ENCODE measurements around the gene STXBP2. TPM values are rescaled to one million over a fixed set of nuclear protein-coding genes. Genes with fewer than 3 reads are reported as not detected.

STXBP2 gene
- total RNA-seq, result 100 to 1,000 TPM; 219 to 220 TPM
- polyA plus RNA-seq, result 10 to 100 TPM; 73.1 to 88.8 TPM

GRCh38 chr19:7636691-7637373 is at the start of gene STXBP2:
Gene STXBP2, plus strand, starts transcription at chr19:7637110. Its CDS starts 40 bp downstream, at chr19:7637150.
- Histone ChIP-seq H3K9me3 (ENCODE audit: control insufficient read depth in 1 of 2, low read length in 2 of 2) (no peaks in the 10 kb centered on the region), H3K4me1 (ENCODE audit: insufficient read depth, low read length) (peaks cover 36% of the 10 kb centered on the region), H3K27me3 (ENCODE audit: insufficient read depth, low read length) (no peaks in the 10 kb centered on the region), H3K4me3 (ENCODE audit: low read length in 2 of 2) (peak within 1 kb of the TSS; percentile 42 to 74), H3K36me3 (ENCODE audit: insufficient read depth, low read length) (peaks cover 12% of the 10 kb centered on the region), H3K27ac (ENCODE audit: low read depth, low read length) (peak within 1 kb of the TSS; percentile 77)
- Mint-ChIP-seq H3K9me3 (no peaks in the 10 kb centered on the region), H3K4me3 (peak within 1 kb of the TSS; percentile 82 to 89 (median 84)), H3K36me3 (peaks cover 7 to 19% of the 10 kb centered on the region in 2 donors), H3K27me3 (no peaks in the 10 kb centered on the region), H3K27ac (peak within 1 kb of the TSS; percentile 84 to 95 (median 94)), H3K4me1 (peaks cover 20 to 52% (median 34%) of the 10 kb centered on the region in 4 donors)
- POLR2A ChIA-PET (ENCODE audit: partially characterized antibody), result interaction anchor here (0.7 to 3.1 kb wide), 7 partner anchors 7 to 307 kb away, joined by 3 to 15 read pairs (median 5); partner anchors contain the start of genes PET100, RETN, TIMM44 and XAB2
- DNase-seq, result peak; percentile 91 to 93 (median 92)
- CTCF ChIA-PET (ENCODE audit: partially characterized antibody), result interaction anchor here (1.3 kb wide), 1 partner anchor 44 kb away, joined by 7 read pairs; the partner anchor contains the start of gene TRAPPC5
- intact Hi-C loops (cut with micrococcal nuclease), result loop anchor here (1.0 to 2.0 kb wide), 3 partner anchors 8 to 102 kb away; partner anchors contain the start of genes PET100, PNPLA6, TRAPPC5 and XAB2

GRCh38 chr19:7589822-7590221 is 47.1 kb upstream of the STXBP2 start:
- Mint-ChIP-seq H3K4me3 (no peak overlapping the region), H3K36me3 (no peaks in the 10 kb centered on the region), H3K27me3 (peaks cover 9 to 11% of the 10 kb centered on the region in 2 donors), H3K27ac (no peak overlapping the region), H3K4me1 (no peaks in the 10 kb centered on the region), H3K9me3 (no peaks in the 10 kb centered on the region)
- intact Hi-C loops (cut with micrococcal nuclease), result no loop called here
- Histone ChIP-seq H3K9me3 (ENCODE audit: control insufficient read depth in 1 of 2, low read length in 2 of 2) (no peaks in the 10 kb centered on the region), H3K27me3 (ENCODE audit: insufficient read depth, low read length) (no peaks in the 10 kb centered on the region), H3K4me1 (ENCODE audit: insufficient read depth, low read length) (no peaks in the 10 kb centered on the region), H3K36me3 (ENCODE audit: insufficient read depth, low read length) (no peaks in the 10 kb centered on the region), H3K27ac (ENCODE audit: low read depth, low read length) (no peak overlapping the region), H3K4me3 (ENCODE audit: low read length in 2 of 2) (no peak overlapping the region)
- DNase-seq, result no peak
- ChIA-PET POLR2A (ENCODE audit: partially characterized antibody) (no interaction called here), CTCF (ENCODE audit: partially characterized antibody) (no interaction called here)

- no peaks in the 10 kb centered on the region for H3K9me3 ChIP-seq (ENCODE audit: control insufficient read depth in 1 of 2, low read length in 2 of 2)
- no peak for DNase-seq
- H3K36me3 ChIP-seq (ENCODE audit: insufficient read depth, low read length), result no peaks in the 10 kb centered on the region
- H3K27ac ChIP-seq (ENCODE audit: low read depth, low read length), result no peak overlapping the region
- POLR2A ChIA-PET (ENCODE audit: partially characterized antibody), result no interaction called here
- peaks cover under 1% of the 10 kb centered on the region for H3K4me1 ChIP-seq (ENCODE audit: insufficient read depth, low read length)
- H3K36me3 Mint-ChIP-seq, result no peaks in the 10 kb centered on the region
- no peak overlapping the region for H3K27ac Mint-ChIP-seq
- H3K4me1 Mint-ChIP-seq, result peaks cover 2 to 3% (median 2%) of the 10 kb centered on the region in 4 donors
- no peaks in the 10 kb centered on the region for H3K27me3 ChIP-seq (ENCODE audit: insufficient read depth, low read length)
- no peaks in the 10 kb centered on the region for H3K9me3 Mint-ChIP-seq
- no peak overlapping the region for H3K4me3 Mint-ChIP-seq
- no peak overlapping the region for H3K4me3 ChIP-seq (ENCODE audit: low read length in 2 of 2)
- CTCF ChIA-PET (ENCODE audit: partially characterized antibody), result no interaction called here
- H3K27me3 Mint-ChIP-seq, result peaks cover 11 to 13% of the 10 kb centered on the region in 2 donors
- intact Hi-C loops (cut with micrococcal nuclease), result no loop called here
These were observed 46.7 kb upstream of the STXBP2 start for GRCh38 chr19:7590256-7590655.

- ChIA-PET POLR2A (ENCODE audit: partially characterized antibody) (no interaction called here), CTCF (ENCODE audit: partially characterized antibody) (no interaction called here)
- peak within 1 kb of the TSS; percentile 54 to 84 (median 68) for H3K4me3 Mint-ChIP-seq
These were observed 41.3 kb upstream of the STXBP2 start, which contains the start of gene CAMSAP3 for GRCh38 chr19:7595466-7596133. Gene CAMSAP3, plus strand, starts transcription at chr19:7595863. Its CDS starts 140 bp downstream, at chr19:7596003.

GRCh38 chr19:7596211-7596937 is 40.5 kb upstream of the STXBP2 start:
- no peaks in the 10 kb centered on the region for H3K36me3 ChIP-seq (ENCODE audit: insufficient read depth, low read length)
- peak overlapping the region in 7 of 8 donors; percentile 34 to 71 (median 58) for H3K4me3 Mint-ChIP-seq
- POLR2A ChIA-PET (ENCODE audit: partially characterized antibody), result no interaction called here
- intact Hi-C loops (cut with micrococcal nuclease), result no loop called here
- CTCF ChIA-PET (ENCODE audit: partially characterized antibody), result no interaction called here
- peaks cover 6% of the 10 kb centered on the region for H3K27me3 ChIP-seq (ENCODE audit: insufficient read depth, low read length)
- no peaks in the 10 kb centered on the region for H3K9me3 ChIP-seq (ENCODE audit: control insufficient read depth in 1 of 2, low read length in 2 of 2)
- peaks cover 3 to 6% (median 4%) of the 10 kb centered on the region in 4 donors for H3K4me1 Mint-ChIP-seq
- H3K36me3 Mint-ChIP-seq, result peaks cover 0 to 3% of the 10 kb centered on the region in 2 donors
- no peak overlapping the region for H3K27ac ChIP-seq (ENCODE audit: low read depth, low read length)
- no peak overlapping the region for H3K27ac Mint-ChIP-seq
- no peak overlapping the region for H3K4me3 ChIP-seq (ENCODE audit: low read length in 2 of 2)
- peaks cover 24 to 28% of the 10 kb centered on the region in 2 donors for H3K27me3 Mint-ChIP-seq
- H3K9me3 Mint-ChIP-seq, result no peaks in the 10 kb centered on the region
- H3K4me1 ChIP-seq (ENCODE audit: insufficient read depth, low read length), result peaks cover 11% of the 10 kb centered on the region
- no peak for DNase-seq

More at GRCh38 chr19:7595466-7596133, 41.3 kb upstream of the STXBP2 start, which contains the start of gene CAMSAP3:
- Histone ChIP-seq H3K36me3 (ENCODE audit: insufficient read depth, low read length) (no peaks in the 10 kb centered on the region), H3K4me1 (ENCODE audit: insufficient read depth, low read length) (peaks cover 11% of the 10 kb centered on the region), H3K27me3 (ENCODE audit: insufficient read depth, low read length) (peaks cover 6% of the 10 kb centered on the region), H3K4me3 (ENCODE audit: low read length in 2 of 2) (no peak within 1 kb of the TSS), H3K9me3 (ENCODE audit: control insufficient read depth in 1 of 2, low read length in 2 of 2) (no peaks in the 10 kb centered on the region), H3K27ac (ENCODE audit: low read depth, low read length) (no peak within 1 kb of the TSS)
- H3K27me3 Mint-ChIP-seq, result peaks cover 26 to 28% of the 10 kb centered on the region in 2 donors
- H3K27ac Mint-ChIP-seq, result peak within 1 kb of the TSS in 2 of 7 donors; percentile 53 to 73
- H3K4me1 Mint-ChIP-seq, result peaks cover 3 to 6% (median 4%) of the 10 kb centered on the region in 4 donors
- peak in 3 of 5 donors; percentile 29 to 43 (median 36) for DNase-seq
- H3K36me3 Mint-ChIP-seq, result peaks cover 0 to 3% of the 10 kb centered on the region in 2 donors
- H3K9me3 Mint-ChIP-seq, result no peaks in the 10 kb centered on the region
- intact Hi-C loops (cut with micrococcal nuclease), result no loop called here

- Mint-ChIP-seq H3K27me3 (peaks cover 23 to 31% of the 10 kb centered on the region in 2 donors), H3K4me3 (peak overlapping the region in 4 of 8 donors; percentile 39 to 42 (median 40)), H3K4me1 (peaks cover 3 to 6% (median 4%) of the 10 kb centered on the region in 4 donors), H3K27ac (peak overlapping the region in 1 of 7 donors; percentile 26), H3K36me3 (peaks cover 0 to 3% of the 10 kb centered on the region in 2 donors), H3K9me3 (no peaks in the 10 kb centered on the region)
- intact Hi-C loops (cut with micrococcal nuclease), result no loop called here
- ChIA-PET CTCF (ENCODE audit: partially characterized antibody) (interaction anchor here (1.1 kb wide), 1 partner anchor 29 kb away, joined by 3 read pairs; no protein-coding TSS in a partner anchor), POLR2A (ENCODE audit: partially characterized antibody) (no interaction called here)
- peaks cover 11% of the 10 kb centered on the region for H3K4me1 ChIP-seq (ENCODE audit: insufficient read depth, low read length)
- DNase-seq, result no peak
- peaks cover 6% of the 10 kb centered on the region for H3K27me3 ChIP-seq (ENCODE audit: insufficient read depth, low read length)
- H3K36me3 ChIP-seq (ENCODE audit: insufficient read depth, low read length), result no peaks in the 10 kb centered on the region
- no peaks in the 10 kb centered on the region for H3K9me3 ChIP-seq (ENCODE audit: control insufficient read depth in 1 of 2, low read length in 2 of 2)
- H3K4me3 ChIP-seq (ENCODE audit: low read length in 2 of 2), result no peak overlapping the region
- no peak overlapping the region for H3K27ac ChIP-seq (ENCODE audit: low read depth, low read length)
These were observed 39.2 kb upstream of the STXBP2 start for GRCh38 chr19:7597689-7598088.

Measured in CD4-positive, alpha-beta memory T cell (primary cell).